SK-N-SH treated with all-trans-retinoic acid at 6 μM for 48 hours (cell line): ENCODE data around the gene ARHGDIA.

Source experiments
- ARNTL ChIP-seq: fragments of 450-650 bp; formaldehyde crosslinking; IDR thresholded peaks from 2 replicates; pipeline ENCODE4 v1.5.0; 2020; ENCODE audit warnings: low read depth, mild to moderate bottlenecking, moderate library complexity, borderline replicate concordance
- CREB5 ChIP-seq: fragments of 250-450 bp; sonication (Bioruptor Pico); IDR thresholded peaks from 2 replicates; pipeline ENCODE4 v1.5.1; 2020; ENCODE audit warnings: low read depth, mild to moderate bottlenecking, moderate library complexity
- CSDC2 ChIP-seq: fragments of 250-450 bp; sonication (Bioruptor Pico); IDR thresholded peaks from 2 replicates; pipeline ENCODE4 v1.5.0; 2020; ENCODE audit warnings: mild to moderate bottlenecking, moderate library complexity
- GLIS3 ChIP-seq: fragments of 250-450 bp; sonication (Bioruptor Pico); IDR thresholded peaks from 2 replicates; pipeline ENCODE4 v1.5.0; 2020; ENCODE audit warnings: mild to moderate bottlenecking, moderate library complexity
- PATZ1 ChIP-seq: fragments of 250-450 bp; sonication (Bioruptor Pico); IDR thresholded peaks from 2 replicates; pipeline ENCODE4 v1.8.0; 2020; ENCODE audit warnings: mild to moderate bottlenecking, moderate library complexity, borderline replicate concordance
- SNAI2 ChIP-seq: fragments of 250-450 bp; sonication (Bioruptor Pico); IDR thresholded peaks from 2 replicates; pipeline ENCODE4 v1.5.0; 2020; ENCODE audit warnings: mild to moderate bottlenecking, moderate library complexity

- no peak for TF ChIP-seq ARNTL
- no peak for TF ChIP-seq CSDC2 (CRISPR knock-in tag)
- TF ChIP-seq PATZ1 (CRISPR knock-in tag), result no peak
- TF ChIP-seq CREB5 (CRISPR knock-in tag), result no peak
- no peak for TF ChIP-seq GLIS3 (CRISPR knock-in tag)
- no peak for TF ChIP-seq SNAI2 (CRISPR knock-in tag)
Observed at GRCh38 chr17:81863123-81863675, 7.9 kb downstream of the ARHGDIA start.
